ENCODE results near the gene DPF1.

DNA sequence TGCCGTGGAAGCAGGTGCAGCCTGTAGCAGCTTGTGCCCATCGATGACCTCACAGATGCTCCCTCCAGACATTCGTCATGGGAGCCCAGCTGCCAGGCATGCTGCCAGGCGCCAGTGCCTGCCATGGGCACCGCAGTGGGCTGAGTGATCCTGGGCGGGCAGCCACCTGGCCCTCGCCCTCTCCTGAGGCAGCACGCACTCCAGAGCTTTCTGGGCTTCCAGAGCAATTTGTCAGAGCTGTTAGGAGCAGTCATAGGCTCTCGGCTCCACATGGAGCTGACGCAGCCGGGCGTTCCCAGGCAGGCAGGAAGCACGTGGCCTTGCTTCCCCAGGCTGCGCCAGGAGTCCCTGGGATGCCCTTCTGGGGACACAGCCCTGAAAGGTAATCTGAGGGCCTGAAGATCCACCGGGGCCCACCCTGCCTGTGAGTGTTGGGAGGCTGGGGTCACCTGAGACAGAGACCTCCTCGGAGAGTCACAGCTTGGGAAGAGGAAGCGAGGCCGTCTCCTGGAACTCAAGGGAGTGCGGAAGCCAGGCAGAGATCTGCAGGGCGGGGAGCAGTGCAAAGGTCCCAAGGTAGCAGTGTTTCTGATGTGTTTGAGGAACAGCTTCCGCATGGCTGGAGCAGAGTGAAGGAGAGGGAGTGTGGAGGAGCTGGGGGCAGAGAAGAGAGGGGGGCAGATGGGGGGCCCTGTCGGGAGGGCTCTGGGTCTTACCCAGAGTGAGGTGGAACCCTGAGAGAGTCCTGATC is 50.6 kb downstream of the DPF1 start:
- TF ChIP-seq, protein P1, sequence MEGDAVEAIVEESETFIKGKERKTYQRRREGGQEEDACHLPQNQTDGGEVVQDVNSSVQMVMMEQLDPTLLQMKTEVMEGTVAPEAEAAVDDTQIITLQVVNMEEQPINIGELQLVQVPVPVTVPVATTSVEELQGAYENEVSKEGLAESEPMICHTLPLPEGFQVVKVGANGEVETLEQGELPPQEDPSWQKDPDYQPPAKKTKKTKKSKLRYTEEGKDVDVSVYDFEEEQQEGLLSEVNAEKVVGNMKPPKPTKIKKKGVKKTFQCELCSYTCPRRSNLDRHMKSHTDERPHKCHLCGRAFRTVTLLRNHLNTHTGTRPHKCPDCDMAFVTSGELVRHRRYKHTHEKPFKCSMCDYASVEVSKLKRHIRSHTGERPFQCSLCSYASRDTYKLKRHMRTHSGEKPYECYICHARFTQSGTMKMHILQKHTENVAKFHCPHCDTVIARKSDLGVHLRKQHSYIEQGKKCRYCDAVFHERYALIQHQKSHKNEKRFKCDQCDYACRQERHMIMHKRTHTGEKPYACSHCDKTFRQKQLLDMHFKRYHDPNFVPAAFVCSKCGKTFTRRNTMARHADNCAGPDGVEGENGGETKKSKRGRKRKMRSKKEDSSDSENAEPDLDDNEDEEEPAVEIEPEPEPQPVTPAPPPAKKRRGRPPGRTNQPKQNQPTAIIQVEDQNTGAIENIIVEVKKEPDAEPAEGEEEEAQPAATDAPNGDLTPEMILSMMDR (conservative IDR thresholded peaks at IDR 0.05; ENCODE audit: low read length) = no peak
- TF ChIP-seq EZH2phosphoT487 (IDR thresholded peaks at IDR 0.05; ENCODE audit: borderline replicate concordance, low read depth, low read length) = no peak
